Upper lobe of left lung (tissue), 6 donors: ENCODE measurements around the gene TBX1. TPM values are rescaled to one million over a fixed set of nuclear protein-coding genes. Genes with fewer than 3 reads are reported as not detected.
A peak's percentile ranks its signal among the peaks of the same experiment; 100 is the strongest.

Source experiments
- ATAC-seq, 2 donors: fragments of 200-7000 bp; cut with Tn5 transposase; one replicate each; pipeline ENCODE4 v1.9.1; 2022; ENCODE audit warnings: mild to moderate bottlenecking in 2 of 2, moderate library complexity in 2 of 2; ENCODE audit not compliant: low FRiP score in 2 of 2
- DNase-seq, 2 donors: peaks; one replicate each; pipeline ENCODE4 v3.0.0-alpha.2; 2019 to 2020
- H3K27ac ChIP-seq, 4 donors: fragments of 200-600 bp; sonication (generic); one replicate each; pipeline ENCODE4 v1.5.1; 2016 to 2019
- H3K27me3 ChIP-seq, 4 donors: fragments of 200-600 bp; sonication (generic); one replicate each; pipeline ENCODE4 v1.5.1; 2017 to 2019
- H3K36me3 ChIP-seq, 4 donors: fragments of 200-600 bp; sonication (generic); one replicate each; pipeline ENCODE4 v1.5.1; 2016 to 2019
- H3K4me1 ChIP-seq, 4 donors: fragments of 200-600 bp; sonication (generic); one replicate each; pipeline ENCODE4 v1.5.1; 2018 to 2019
- H3K4me3 ChIP-seq, 4 donors: fragments of 200-600 bp; sonication (generic); one replicate each; pipeline ENCODE4 v1.5.1; 2017 to 2019; ENCODE audit warnings: mild to moderate bottlenecking in 2 of 4, moderate library complexity in 1 of 4
- H3K9me3 ChIP-seq, 4 donors: fragments of 200-600 bp; sonication (generic); one replicate each; pipeline ENCODE4 v1.5.1; 2018 to 2019
- CTCF ChIP-seq, 6 experiments: fragments of 450-650 bp in 4 of 6; fragments of 200-600 bp in 2 of 6; sonication (generic) in 2 of 6; IDR thresholded peaks; one replicate each; pipeline ENCODE4 v1.5.1; 2016 to 2019; ENCODE audit warnings: antibody characterized with exemption in 6 of 6
- EP300 ChIP-seq, 4 donors: sonication (generic); formaldehyde crosslinking; IDR thresholded peaks; one replicate each; pipeline ENCODE4 v1.5.1; 2017; ENCODE audit warnings: antibody characterized with exemption in 4 of 4, control low read depth in 2 of 4
- POLR2A ChIP-seq, 4 donors: fragments of 450-650 bp; IDR thresholded peaks; one replicate each; pipeline ENCODE4 v1.5.1; 2016 to 2017; ENCODE audit warnings: antibody characterized with exemption in 4 of 4, mild to moderate bottlenecking in 2 of 4
- POLR2AphosphoS5 ChIP-seq, 2 donors: sonication (generic); formaldehyde crosslinking; IDR thresholded peaks; one replicate each; pipeline ENCODE4 v1.5.1; 2017; ENCODE audit warnings: antibody characterized with exemption in 2 of 2
- WGBS, 2 donors: methylation state at CpG; one replicate each; pipeline ENCODE4 v1.1.5; 2017 to 2018; 5-methylcytosine and 5-hydroxymethylcytosine counted together
- total RNA-seq, 6 donors: library from RNA; depleted of rRNA in 4 of 6; stranded (reverse); fragments of >200 nt in 4 of 6; gene quantifications; one replicate each; pipeline versions ENCODE4 v1.1.0 to v1.2.1, GENCODE V29; 2016 to 2021
- donor health status: DM: no; HTN: no; CAD: no; lungs with moderate emphysema.
- donor health status: DM: no; HTN: yes; CAD: no; lungs with severe emphysema.

TBX1 gene
- total RNA-seq, 6 donors from 2014 or later: 1.0 to 12.2 (median 5.4) TPM

GRCh38 chr22:19730655-19731360 is 29.8 kb upstream of the TBX1 start:
- Histone ChIP-seq H3K27me3 (no peaks in the 10 kb centered on the region), H3K9me3 (no peaks in the 10 kb centered on the region), H3K27ac (no peak overlapping the region), H3K36me3 (no peaks in the 10 kb centered on the region), H3K4me1 (peaks cover 8 to 10% (median 8%) of the 10 kb centered on the region in 4 donors), H3K4me3 (peak overlapping the region in 3 of 4 donors; percentile 20 to 43 (median 38))
- DNase-seq (peak; percentile 81 to 95), ATAC-seq (peak; percentile 84 to 94)
- TF ChIP-seq CTCF (IDR thresholded peaks at IDR 0.05) (peak; percentile 96 to 99 (median 98)), POLR2AphosphoS5 (IDR thresholded peaks at IDR 0.05) (no peak)
- 0 to 2% methylated on average over 6 to 40 of the region's 48 CpGs for WGBS, 2 donors

GRCh38 chr22:19731361-19732135 is 29.0 kb upstream of the TBX1 start:
- no peak for ATAC-seq
- TF ChIP-seq EP300 (IDR thresholded peaks at IDR 0.05): no peak
- TF ChIP-seq POLR2A (IDR thresholded peaks at IDR 0.05): no peak
- no peak for TF ChIP-seq POLR2AphosphoS5 (IDR thresholded peaks at IDR 0.05)
- no peak for TF ChIP-seq CTCF (IDR thresholded peaks at IDR 0.05)
- Histone ChIP-seq H3K4me3 (no peak overlapping the region), H3K9me3 (no peaks in the 10 kb centered on the region), H3K27me3 (no peaks in the 10 kb centered on the region), H3K27ac (no peak overlapping the region), H3K36me3 (no peaks in the 10 kb centered on the region), H3K4me1 (peaks cover 8 to 10% (median 8%) of the 10 kb centered on the region in 4 donors)
- 78% methylated on average over 18 of the region's 21 CpGs; no CpG with 5 or more reads in 1 of the 2 donors for WGBS, 2 donors
- DNase-seq: peak in 1 of 2 donors; percentile 61

DNA sequence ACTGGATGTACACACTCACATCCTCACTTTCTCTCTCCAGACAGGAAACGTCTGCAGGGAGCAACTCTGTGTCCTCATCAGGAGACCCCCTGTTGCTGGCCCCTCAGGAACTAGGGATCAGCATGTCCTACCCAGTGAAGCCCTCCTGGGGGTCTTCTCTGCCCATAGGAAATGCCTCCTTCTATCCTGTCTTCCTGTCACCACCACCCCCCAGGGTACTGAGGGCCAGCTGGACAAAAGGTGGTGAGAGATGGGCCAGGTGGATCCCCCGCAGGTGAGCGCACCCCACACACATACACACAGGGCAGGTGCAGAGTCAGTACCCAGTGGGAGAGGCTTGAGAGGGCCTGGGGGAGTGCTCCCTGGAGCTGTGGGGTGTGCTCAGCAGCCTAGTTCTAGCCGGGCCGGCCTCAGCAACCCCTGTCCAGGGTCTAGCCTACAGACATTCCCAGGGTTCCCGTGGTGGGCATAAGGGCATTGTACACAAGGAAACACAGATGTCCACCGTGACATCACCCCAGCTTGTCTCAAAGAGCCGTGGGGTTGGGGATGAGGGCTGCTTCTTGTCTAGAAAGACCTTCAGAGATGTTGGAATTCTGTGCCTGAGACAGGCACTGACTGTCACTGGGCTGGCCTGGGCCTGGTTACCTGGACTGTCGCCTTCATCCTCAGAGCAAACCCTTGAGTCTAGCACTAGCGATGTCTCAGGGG is 28.0 kb upstream of the TBX1 start:
- H3K4me1 ChIP-seq: peaks cover 8 to 10% (median 8%) of the 10 kb centered on the region in 4 donors
- 81 to 92% methylated on average over 5 to 8 of the region's 10 CpGs for WGBS, 2 donors
- no peak overlapping the region for H3K27ac ChIP-seq
- H3K9me3 ChIP-seq: no peaks in the 10 kb centered on the region
- no peak overlapping the region for H3K4me3 ChIP-seq
- ATAC-seq (no peak), DNase-seq (peak in 1 of 2 donors; percentile 27)
- TF ChIP-seq CTCF (IDR thresholded peaks at IDR 0.05): no peak
- no peak for TF ChIP-seq POLR2A (IDR thresholded peaks at IDR 0.05)
- no peak for TF ChIP-seq EP300 (IDR thresholded peaks at IDR 0.05)
- TF ChIP-seq POLR2AphosphoS5 (IDR thresholded peaks at IDR 0.05): no peak
- H3K27me3 ChIP-seq: no peaks in the 10 kb centered on the region
- no peaks in the 10 kb centered on the region for H3K36me3 ChIP-seq

DNA sequence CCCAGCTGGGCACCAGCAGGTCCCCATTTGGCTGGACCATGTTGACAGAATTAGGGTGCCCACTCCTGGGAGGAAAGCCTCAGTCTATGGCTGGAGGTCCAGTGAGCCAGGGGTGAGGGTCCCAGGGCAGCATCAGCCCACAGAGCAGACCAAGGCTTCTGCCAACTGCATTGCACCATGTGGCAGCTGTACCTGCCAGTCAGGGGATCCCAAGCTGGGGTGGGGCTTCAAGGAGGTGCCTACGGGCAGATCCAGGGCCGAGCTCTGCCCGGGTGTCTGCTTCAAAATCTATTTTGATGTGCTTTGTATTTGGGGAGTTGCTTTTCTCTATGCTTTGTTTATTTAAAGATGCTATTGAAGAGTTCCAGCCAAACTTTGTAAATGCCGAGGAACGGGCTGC is 26.8 kb upstream of the TBX1 start:
- Histone ChIP-seq H3K36me3 (no peaks in the 10 kb centered on the region), H3K27ac (no peak overlapping the region), H3K4me3 (no peak overlapping the region), H3K4me1 (peaks cover 8 to 10% (median 8%) of the 10 kb centered on the region in 4 donors), H3K9me3 (no peaks in the 10 kb centered on the region), H3K27me3 (no peaks in the 10 kb centered on the region)
- TF ChIP-seq EP300 (IDR thresholded peaks at IDR 0.05) (no peak), CTCF (IDR thresholded peaks at IDR 0.05) (no peak), POLR2A (IDR thresholded peaks at IDR 0.05) (no peak), POLR2AphosphoS5 (IDR thresholded peaks at IDR 0.05) (no peak)
- DNase-seq (no peak), ATAC-seq (no peak)
- WGBS, 2 donors: 71 to 73% methylated on average over 5 of the region's 5 CpGs
